Neuronal stem cell (in vitro differentiated cells): ENCODE data around the gene TVP23C.

ENCODE experiments used
- DNase-seq: peaks from one replicate; pipeline ENCODE4 v3.0.0-alpha.2; 2013; ENCODE audit warnings: low spot score
- H2AFZ ChIP-seq: one replicate; pipeline ENCODE4 v1.6.1; 2013; ENCODE audit warnings: mild to moderate bottlenecking, low read length, inconsistent platforms
- H2AK5ac ChIP-seq: 2 replicates; pipeline ENCODE4 v1.6.1; 2013; ENCODE audit warnings: low read depth, mild to moderate bottlenecking, inconsistent platforms, low read length, moderate library complexity, mixed read lengths
- H2BK120ac ChIP-seq: 2 replicates; pipeline ENCODE4 v1.6.1; 2013; ENCODE audit warnings: low read depth, mild to moderate bottlenecking, inconsistent platforms, low read length, moderate library complexity, mixed read lengths
- H2BK12ac ChIP-seq: one replicate; pipeline ENCODE4 v1.6.1; 2013; ENCODE audit warnings: low read length, inconsistent platforms
- H2BK15ac ChIP-seq: 2 replicates; pipeline ENCODE4 v1.6.1; 2013; ENCODE audit warnings: mild to moderate bottlenecking, low read length, inconsistent platforms, mixed read lengths
- H2BK5ac ChIP-seq: one replicate; pipeline ENCODE4 v1.6.1; 2013; ENCODE audit warnings: inconsistent platforms, mild to moderate bottlenecking, low read length, moderate library complexity
- H3K14ac ChIP-seq: one replicate; pipeline ENCODE4 v1.6.1; 2013; ENCODE audit warnings: low read length, inconsistent platforms
- H3K18ac ChIP-seq: 2 replicates; pipeline ENCODE4 v1.6.1; 2013; ENCODE audit warnings: low read length, inconsistent platforms
- H3K23ac ChIP-seq: 2 replicates; pipeline ENCODE4 v1.6.1; 2013; ENCODE audit warnings: low read depth, mild to moderate bottlenecking, mixed read lengths, low read length, inconsistent platforms; ENCODE audit not compliant: poor library complexity
- H3K27ac ChIP-seq: replicated peaks from 3 replicates; pipeline ENCODE4 v1.5.1; 2013; ENCODE audit warnings: low read length, inconsistent platforms
- H3K27me3 ChIP-seq, 3 experiments: 2 replicates each; pipeline ENCODE4 v1.6.1; 2013; ENCODE audit warnings: low read length in 3 of 3, mild to moderate bottlenecking in 2 of 3, inconsistent platforms in 1 of 3, low read depth in 1 of 3, mixed read lengths in 1 of 3, moderate library complexity in 1 of 3; ENCODE audit not compliant: control insufficient read depth in 3 of 3, insufficient read depth in 3 of 3
- H3K36me3 ChIP-seq, 2 donors: replicated peaks in 1 of 2; 2 replicates each; pipeline ENCODE4 v1.6.1; 2013; ENCODE audit warnings: low read length in 2 of 2; ENCODE audit not compliant: control insufficient read depth in 2 of 2, insufficient read depth in 2 of 2
- H3K4ac ChIP-seq: 2 replicates; pipeline ENCODE4 v1.6.1; 2013; ENCODE audit warnings: inconsistent platforms, mild to moderate bottlenecking, low read length, moderate library complexity
- H3K4me1 ChIP-seq, 2 donors: 1 replicate in 1 of 2; 2 replicates in 1 of 2; pipeline ENCODE4 v1.6.1; 2013; ENCODE audit warnings: low read length in 2 of 2, low read depth in 1 of 2; ENCODE audit not compliant: control insufficient read depth in 2 of 2, insufficient read depth in 1 of 2
- H3K4me2 ChIP-seq: one replicate; pipeline ENCODE4 v1.6.1; 2013; ENCODE audit warnings: mild to moderate bottlenecking, low read length, inconsistent platforms; ENCODE audit not compliant: insufficient read depth, poor library complexity, severe bottlenecking
- H3K4me3 ChIP-seq, 2 donors: 2 replicates each; pipeline ENCODE4 v1.5.1; 2013; ENCODE audit warnings: low read length in 2 of 2, mild to moderate bottlenecking in 2 of 2, inconsistent platforms in 1 of 2, moderate library complexity in 1 of 2
- H3K79me1 ChIP-seq: one replicate; pipeline ENCODE4 v1.6.1; 2013; ENCODE audit warnings: low read depth, mild to moderate bottlenecking, inconsistent platforms, low read length, moderate library complexity
- H3K9ac ChIP-seq: one replicate; pipeline ENCODE4 v1.6.1; 2013; ENCODE audit warnings: mild to moderate bottlenecking, low read depth, low read length, inconsistent platforms; ENCODE audit not compliant: poor library complexity
- H3K9me3 ChIP-seq, 2 donors: replicated peaks in 1 of 2; 2 replicates each; pipeline versions ENCODE3 to v1.6.1; 2013; ENCODE audit warnings: low read length in 2 of 2, mild to moderate bottlenecking in 2 of 2, inconsistent platforms in 1 of 2, low read depth in 1 of 2, mixed read lengths in 1 of 2, moderate library complexity in 1 of 2; ENCODE audit not compliant: control insufficient read depth in 2 of 2, insufficient read depth in 1 of 2
- H4K8ac ChIP-seq: one replicate; pipeline ENCODE4 v1.6.1; 2013; ENCODE audit warnings: low read depth, mild to moderate bottlenecking, inconsistent platforms, low read length, moderate library complexity
- H4K91ac ChIP-seq: one replicate; pipeline ENCODE4 v1.6.1; 2013; ENCODE audit warnings: low read length, low read depth, mild to moderate bottlenecking, inconsistent platforms; ENCODE audit not compliant: poor library complexity
- WGBS, 2 donors: extraction: QIAGEN DNeasy Blood & Tissue Kit; methylation state at CpG; one replicate each; pipeline ENCODE4 v1.1.7; 2013; ENCODE audit warnings: missing lambda C conversion rate in 2 of 2, mixed read lengths in 1 of 2; ENCODE audit not compliant: insufficient read length in 2 of 2, insufficient replicate concordance in 1 of 2; ENCODE audit errors: extremely low coverage in 2 of 2; 5-methylcytosine and 5-hydroxymethylcytosine counted together

Gene TVP23C

DNA sequence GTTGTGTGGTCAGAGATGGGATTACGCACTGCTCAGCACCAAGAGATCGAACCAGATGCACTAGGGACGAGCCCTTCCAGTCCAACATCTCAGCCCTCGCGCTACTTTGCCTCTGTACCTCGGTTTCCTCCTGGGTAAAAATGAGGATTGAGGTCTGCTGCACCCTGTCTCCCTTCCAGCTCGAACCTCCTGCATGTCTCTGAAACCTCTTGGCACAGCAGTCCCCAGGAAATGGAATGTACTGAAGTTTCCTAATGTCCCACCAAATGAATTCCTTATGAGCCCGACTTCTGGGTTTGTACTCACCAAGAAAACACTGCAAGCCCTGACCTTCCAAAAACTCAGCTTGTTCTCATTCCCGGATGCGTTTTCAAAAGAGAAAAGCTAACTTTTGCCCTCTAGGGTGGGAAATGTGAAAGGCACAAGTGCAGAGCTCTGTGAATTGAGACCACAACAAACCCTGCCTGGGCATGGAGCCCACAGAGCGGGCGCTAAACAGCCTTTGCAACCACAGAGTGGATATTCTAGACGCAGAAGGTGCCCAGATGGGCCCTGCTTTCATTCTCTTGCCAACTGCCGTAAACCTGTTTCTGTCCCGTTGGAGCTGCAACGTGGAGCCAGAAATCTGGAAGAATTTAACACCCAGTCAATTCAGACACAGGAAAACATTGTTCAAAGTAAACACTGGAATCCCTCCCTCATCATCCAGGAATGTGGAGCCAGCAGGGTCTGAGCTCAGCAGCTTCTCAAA lies 106.1 kb downstream of the TVP23C start:
- Histone ChIP-seq H2BK15ac (no peak overlapping the region), H3K9ac (no peak overlapping the region), H3K4me2 (no peak overlapping the region), H3K14ac (no peak overlapping the region), H3K79me1 (no peaks in the 10 kb centered on the region), H3K23ac (no peak overlapping the region), H4K8ac (no peak overlapping the region), H3K4me1 (peaks cover 0 to 14% of the 10 kb centered on the region in 2 donors), H2BK5ac (no peak overlapping the region), H3K4ac (no peak overlapping the region), H2BK12ac (no peak overlapping the region), H3K36me3 (peaks cover 0 to 4% of the 10 kb centered on the region in 2 donors), H2AFZ (no peak overlapping the region), H3K18ac (peak overlapping the region; percentile 39), H3K4me3 (no peak overlapping the region), H3K27me3 (no peaks in the 10 kb centered on the region), H2BK120ac (no peak overlapping the region), H3K27ac (no peak overlapping the region), H4K91ac (no peak overlapping the region), H3K9me3 (no peaks in the 10 kb centered on the region), H2AK5ac (no peak overlapping the region)
- no CpG with 5 or more reads among the region's 16 CpGs for WGBS, 2 donors
- no peak for DNase-seq

DNA sequence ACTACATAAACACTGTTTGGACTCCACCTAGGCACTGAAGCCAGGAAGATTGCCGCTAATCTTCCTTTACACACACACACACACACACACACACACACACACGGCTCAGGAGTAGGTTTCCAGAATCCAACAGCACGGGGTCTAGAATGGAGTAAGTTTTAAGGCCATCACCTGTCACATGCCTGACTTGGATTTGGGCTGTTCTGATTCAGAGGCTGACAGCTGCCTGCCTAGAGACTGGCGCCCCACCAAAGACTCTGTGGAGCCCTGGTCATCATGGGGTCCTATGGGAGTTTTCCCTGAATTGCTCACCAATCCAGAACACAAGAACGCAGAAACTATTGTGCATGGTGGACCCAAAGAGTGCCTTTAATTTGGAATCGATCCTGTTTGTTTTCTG lies 106.8 kb downstream of the TVP23C start:
- Histone ChIP-seq H2BK5ac (no peak overlapping the region), H3K27ac (no peak overlapping the region), H2BK12ac (no peak overlapping the region), H3K23ac (no peak overlapping the region), H3K18ac (no peak overlapping the region), H3K14ac (no peak overlapping the region), H2AK5ac (no peak overlapping the region), H3K9ac (no peak overlapping the region), H3K4me2 (no peak overlapping the region), H3K4ac (no peak overlapping the region), H3K4me1 (peaks cover 0 to 14% of the 10 kb centered on the region in 2 donors), H3K9me3 (no peaks in the 10 kb centered on the region), H2AFZ (no peak overlapping the region), H4K91ac (no peak overlapping the region), H4K8ac (no peak overlapping the region), H3K27me3 (no peaks in the 10 kb centered on the region), H2BK15ac (no peak overlapping the region), H3K4me3 (no peak overlapping the region), H3K36me3 (peaks cover 0 to 4% of the 10 kb centered on the region in 2 donors), H3K79me1 (no peaks in the 10 kb centered on the region), H2BK120ac (no peak overlapping the region)
- no CpG with 5 or more reads among the region's 6 CpGs for WGBS, 2 donors
- DNase-seq: no peak

- no CpG with 5 or more reads among the region's 5 CpGs for WGBS, 2 donors
- H3K23ac ChIP-seq: no peak overlapping the region
- no peaks in the 10 kb centered on the region for H3K27me3 ChIP-seq
- no peaks in the 10 kb centered on the region for H3K79me1 ChIP-seq
- no peak overlapping the region for H2BK5ac ChIP-seq
- H4K91ac ChIP-seq: no peak overlapping the region
- DNase-seq: no peak
- H2BK15ac ChIP-seq: no peak overlapping the region
- H3K14ac ChIP-seq: no peak overlapping the region
- H4K8ac ChIP-seq: no peak overlapping the region
- H3K9me3 ChIP-seq: peaks cover 0 to 2% of the 10 kb centered on the region in 2 donors
- H3K9ac ChIP-seq: no peak overlapping the region
- no peak overlapping the region for H3K4ac ChIP-seq
- no peak overlapping the region for H3K4me2 ChIP-seq
- no peak overlapping the region for H3K18ac ChIP-seq
- no peak overlapping the region for H2AFZ ChIP-seq
- H2AK5ac ChIP-seq: no peak overlapping the region
- no peak overlapping the region for H2BK120ac ChIP-seq
- H2BK12ac ChIP-seq: no peak overlapping the region
- peaks cover 0 to 4% of the 10 kb centered on the region in 2 donors for H3K36me3 ChIP-seq
- H3K4me3 ChIP-seq: no peak overlapping the region
- no peak overlapping the region for H3K27ac ChIP-seq
- peaks cover 0 to 14% of the 10 kb centered on the region in 2 donors for H3K4me1 ChIP-seq
Observed at GRCh38 chr17:15454346-15454745, 108.9 kb downstream of the TVP23C start.

DNA sequence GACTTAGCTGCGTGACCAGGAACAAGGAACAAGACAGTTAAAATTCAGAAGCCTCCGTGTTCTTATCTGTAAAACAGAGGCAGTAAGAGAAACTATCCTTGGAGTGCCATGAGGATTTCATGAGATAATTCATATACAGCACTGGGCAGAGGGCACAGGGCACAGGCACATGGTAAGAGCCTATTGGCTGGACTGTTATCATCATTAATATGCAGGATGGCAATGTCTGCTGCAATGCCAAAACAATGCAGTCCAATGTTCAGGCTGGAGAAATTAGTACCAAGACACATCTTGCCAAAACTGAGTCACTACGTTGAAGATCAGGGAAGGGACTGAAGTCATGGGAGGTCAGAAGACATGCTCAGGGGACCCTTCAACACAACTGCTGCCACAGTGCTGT lies 109.5 kb downstream of the TVP23C start:
- WGBS, 2 donors: no CpG with 5 or more reads among the region's 3 CpGs

More for the DNA sequence above, 109.5 kb downstream of the TVP23C start:
- Histone ChIP-seq H3K4me1 (peaks cover 0 to 14% of the 10 kb centered on the region in 2 donors), H2BK120ac (no peak overlapping the region), H3K4me3 (no peak overlapping the region), H4K91ac (no peak overlapping the region), H3K9me3 (peaks cover 0 to 2% of the 10 kb centered on the region in 2 donors), H3K14ac (no peak overlapping the region), H3K79me1 (no peaks in the 10 kb centered on the region), H2BK12ac (no peak overlapping the region), H2BK15ac (no peak overlapping the region), H3K4ac (no peak overlapping the region), H3K18ac (no peak overlapping the region), H3K23ac (no peak overlapping the region), H3K27ac (no peak overlapping the region), H3K4me2 (no peak overlapping the region), H4K8ac (no peak overlapping the region), H2AFZ (no peak overlapping the region), H2BK5ac (no peak overlapping the region), H3K27me3 (no peaks in the 10 kb centered on the region), H3K36me3 (peaks cover 0 to 4% of the 10 kb centered on the region in 2 donors), H3K9ac (no peak overlapping the region), H2AK5ac (no peak overlapping the region)
- DNase-seq: no peak
